Nucleus accumbens (tissue), 56 donors: ENCODE data around the gene UCN2.
"Not testable (repeated sequence)": the region's sequence is repeated elsewhere in the genome, so short reads cannot be mapped to it uniquely, and the experiment has no call there.

Experiments used
- DNase-seq, 56 donors: peaks; one replicate each; lab custom pipeline; 2025; lab: John Stamatoyannopoulos, UW

The UCN2 gene

GRCh38 chr3:48564022-48564421 lies 441 bp upstream of the UCN2 start:
- DNase-seq: peak in 49 of 56 donors; percentile 9 to 87 (median 48)

- no peak for DNase-seq
These were observed 1.1 kb downstream of the UCN2 start for GRCh38 chr3:48562367-48563095.

- DNase-seq: peak in 26 of 56 donors; percentile 2 to 62 (median 20)
These were observed 2.4 kb downstream of the UCN2 start for GRCh38 chr3:48561045-48561736.

- peak in 6 of 56 donors; percentile 10 to 43 (median 18) for DNase-seq
These were observed 2.9 kb downstream of the UCN2 start for GRCh38 chr3:48560648-48561018.

GRCh38 chr3:48558493-48559134 lies 5.0 kb downstream of the UCN2 start:
- peak in 4 of 56 donors; percentile 25 to 34 (median 29) for DNase-seq

GRCh38 chr3:48556796-48557626 lies 6.6 kb downstream of the UCN2 start, which contains the start of gene PFKFB4:
Gene PFKFB4, minus strand, starts transcription at chr3:48556803. Its CDS starts 26 bp downstream, at chr3:48556777.
- DNase-seq: peak; percentile 91 to 100 (median 99)

GRCh38 chr3:48555949-48556795 lies 7.4 kb downstream of the UCN2 start:
- DNase-seq: peak in 1 of 56 donors; percentile 38

- DNase-seq: no peak
These were observed 8.2 kb downstream of the UCN2 start for GRCh38 chr3:48555231-48555948.

GRCh38 chr3:48553886-48554845 lies 9.4 kb downstream of the UCN2 start:
- DNase-seq: peak in 1 of 56 donors; percentile 48

- no peak for DNase-seq
These were observed 10.2 kb downstream of the UCN2 start for GRCh38 chr3:48553361-48553760.

- no peak for DNase-seq
These were observed 11.2 kb downstream of the UCN2 start for GRCh38 chr3:48552111-48552951.

GRCh38 chr3:48551651-48552050 lies 11.9 kb downstream of the UCN2 start:
- not testable (repeated sequence) for DNase-seq

GRCh38 chr3:48548729-48549705 lies 14.6 kb downstream of the UCN2 start:
- peak in 53 of 56 donors; percentile 19 to 92 (median 72) for DNase-seq

- no peak for DNase-seq
These were observed 15.5 kb downstream of the UCN2 start for GRCh38 chr3:48548126-48548525.

- DNase-seq: peak in 9 of 56 donors; percentile 3 to 50 (median 28)
These were observed 17.3 kb downstream of the UCN2 start for GRCh38 chr3:48546203-48546829.
